H9 (cell line): ENCODE results near the gene SMARCD3. TPM values are rescaled to one million over a fixed set of nuclear protein-coding genes. Genes with fewer than 3 reads are reported as not detected.

ENCODE experiments used
- DNase-seq: peaks from one replicate; pipeline ENCODE4 v3.0.0-alpha.2; 2017
- H2AFZ ChIP-seq: one replicate; pipeline ENCODE4 v1.6.1; 2013; ENCODE audit warnings: mild to moderate bottlenecking, low read length, control low read depth, moderate library complexity
- H2AK5ac ChIP-seq: 2 replicates; pipeline ENCODE4 v1.6.1; 2013; ENCODE audit warnings: low read length, control low read depth, mixed read lengths; ENCODE audit not compliant: insufficient read length
- H2BK120ac ChIP-seq: one replicate; pipeline ENCODE4 v1.6.1; 2013; ENCODE audit warnings: low read depth, mild to moderate bottlenecking, low read length, control low read depth, inconsistent platforms; ENCODE audit not compliant: poor library complexity, severe bottlenecking
- H2BK12ac ChIP-seq: 2 replicates; pipeline ENCODE4 v1.6.1; 2013; ENCODE audit warnings: low read length, control low read depth, mixed read lengths, low read depth; ENCODE audit not compliant: insufficient read length
- H2BK15ac ChIP-seq: 2 replicates; pipeline ENCODE4 v1.6.1; 2013; ENCODE audit warnings: low read depth, low read length, control low read depth
- H2BK20ac ChIP-seq: one replicate; pipeline ENCODE4 v1.6.1; 2013; ENCODE audit warnings: low read depth, mild to moderate bottlenecking, low read length, control low read depth, inconsistent platforms; ENCODE audit not compliant: poor library complexity, severe bottlenecking
- H2BK5ac ChIP-seq: 2 replicates; pipeline ENCODE4 v1.6.1; 2013; ENCODE audit warnings: low read length, control low read depth, mixed read lengths; ENCODE audit not compliant: insufficient read length
- H3K14ac ChIP-seq: 2 replicates; pipeline ENCODE4 v1.6.1; 2013; ENCODE audit warnings: low read length, control low read depth; ENCODE audit not compliant: insufficient read depth
- H3K18ac ChIP-seq: 2 replicates; pipeline ENCODE4 v1.6.1; 2013; ENCODE audit warnings: low read depth, mild to moderate bottlenecking, mixed read lengths, low read length, control low read depth; ENCODE audit not compliant: insufficient read length
- H3K23ac ChIP-seq: 2 replicates; pipeline ENCODE4 v1.6.1; 2013; ENCODE audit warnings: low read length, control low read depth, mixed read lengths, low read depth; ENCODE audit not compliant: insufficient read length
- H3K23me2 ChIP-seq: 2 replicates; pipeline ENCODE4 v1.6.1; 2013; ENCODE audit warnings: low read depth, mild to moderate bottlenecking, mixed read lengths, low read length, control low read depth; ENCODE audit not compliant: insufficient read length, poor library complexity, severe bottlenecking
- H3K27ac ChIP-seq: 2 replicates; pipeline ENCODE4 v1.5.1; 2013; ENCODE audit warnings: low read length, control low read depth, mixed read lengths, low read depth; ENCODE audit not compliant: insufficient read length
- H3K27me3 ChIP-seq: 2 replicates; pipeline ENCODE4 v1.6.1; 2013; ENCODE audit warnings: low read length, control low read depth, inconsistent platforms; ENCODE audit not compliant: insufficient read depth
- H3K4ac ChIP-seq: 2 replicates; pipeline ENCODE4 v1.6.1; 2013; ENCODE audit warnings: low read depth, mild to moderate bottlenecking, control low read depth, inconsistent platforms, low read length, moderate library complexity
- H3K4me1 ChIP-seq: 2 replicates; pipeline ENCODE4 v1.6.1; 2013; ENCODE audit warnings: low read length, control low read depth, inconsistent platforms; ENCODE audit not compliant: insufficient read depth
- H3K4me2 ChIP-seq: 2 replicates; pipeline ENCODE4 v1.6.1; 2013; ENCODE audit warnings: low read length, control low read depth, mixed read lengths; ENCODE audit not compliant: insufficient read length, insufficient read depth
- H3K56ac ChIP-seq: 2 replicates; pipeline ENCODE4 v1.6.1; 2013; ENCODE audit warnings: low read depth, mild to moderate bottlenecking, mixed read lengths, low read length, control low read depth; ENCODE audit not compliant: insufficient read length
- H3K79me1 ChIP-seq: 2 replicates; pipeline ENCODE4 v1.6.1; 2013; ENCODE audit warnings: low read depth, mild to moderate bottlenecking, moderate library complexity, low read length, control low read depth, inconsistent platforms; ENCODE audit not compliant: insufficient read depth, poor library complexity, severe bottlenecking
- H3K79me2 ChIP-seq: 2 replicates; pipeline ENCODE4 v1.6.1; 2013; ENCODE audit warnings: low read length, control low read depth, inconsistent platforms; ENCODE audit not compliant: insufficient read depth
- H3K9ac ChIP-seq: 2 replicates; pipeline ENCODE4 v1.6.1; 2013; ENCODE audit warnings: low read length, control low read depth, mixed read lengths; ENCODE audit not compliant: insufficient read length; ENCODE audit errors: extremely low read depth
- H3K9me3 ChIP-seq: one replicate; pipeline ENCODE4 v1.6.1; 2013; ENCODE audit warnings: low read depth, low read length, inconsistent platforms; ENCODE audit not compliant: control insufficient read depth
- H3T11ph ChIP-seq: one replicate; pipeline ENCODE4 v1.6.1; 2013; ENCODE audit warnings: mild to moderate bottlenecking, low read length, control low read depth, inconsistent platforms
- H4K20me1 ChIP-seq: one replicate; pipeline ENCODE4 v1.6.1; 2013; ENCODE audit not compliant: control insufficient read depth, insufficient read length, insufficient read depth
- H4K5ac ChIP-seq: 2 replicates; pipeline ENCODE4 v1.6.1; 2013; ENCODE audit warnings: low read depth, mild to moderate bottlenecking, mixed read lengths, low read length, control low read depth; ENCODE audit not compliant: insufficient read length
- H4K8ac ChIP-seq: replicated peaks from 2 replicates; pipeline ENCODE4 v1.6.1; 2013; ENCODE audit warnings: low read length, control low read depth, mixed read lengths, low read depth; ENCODE audit not compliant: insufficient read length
- H4K91ac ChIP-seq: 2 replicates; pipeline ENCODE4 v1.6.1; 2013; ENCODE audit warnings: low read depth, mild to moderate bottlenecking, moderate library complexity, mixed read lengths, low read length, control low read depth; ENCODE audit not compliant: insufficient read length
- H3K27ac Mint-ChIP-seq, 3 experiments: 2 replicates in 2 of 3; 3 replicates in 1 of 3; pipeline ENCODE4 v1.8.0; 2020 to 2021; ENCODE audit warnings: mixed read lengths in 3 of 3, mild to moderate bottlenecking in 1 of 3, moderate library complexity in 1 of 3
- H3K27me3 Mint-ChIP-seq: 2 replicates; pipeline ENCODE4 v1.8.0; 2021; ENCODE audit warnings: low read depth, mild to moderate bottlenecking, moderate library complexity, mixed read lengths
- H3K36me3 Mint-ChIP-seq, 3 experiments: 2 replicates in 2 of 3; 3 replicates in 1 of 3; pipeline ENCODE4 v1.8.0; 2020 to 2021; ENCODE audit warnings: low read depth in 3 of 3, mixed read lengths in 3 of 3; ENCODE audit not compliant: insufficient read depth in 1 of 3
- H3K4me1 Mint-ChIP-seq, 2 experiments: 2 replicates each; pipeline ENCODE4 v1.8.0; 2020; ENCODE audit warnings: mixed read lengths in 2 of 2
- H3K4me3 Mint-ChIP-seq, 2 experiments: 2 replicates in 1 of 2; 3 replicates in 1 of 2; pipeline ENCODE4 v1.8.0; 2020 to 2021; ENCODE audit warnings: mild to moderate bottlenecking in 2 of 2, mixed read lengths in 2 of 2, moderate library complexity in 1 of 2
- H3K9me3 Mint-ChIP-seq, 2 experiments: 2 replicates in 1 of 2; 3 replicates in 1 of 2; pipeline ENCODE4 v1.8.0; 2020; ENCODE audit warnings: mild to moderate bottlenecking in 2 of 2, mixed read lengths in 2 of 2, moderate library complexity in 1 of 2
- WGBS: extraction: QIAGEN DNeasy Blood & Tissue Kit; methylation state at CpG from one replicate; pipeline ENCODE4 v1.1.7; 2013; ENCODE audit warnings: missing lambda C conversion rate, low lambda C conversion rate, mixed read lengths; ENCODE audit not compliant: insufficient read length; ENCODE audit errors: extremely low coverage; 5-methylcytosine and 5-hydroxymethylcytosine counted together
- total RNA-seq: library from RNA; stranded (reverse); gene quantifications from 2 replicates; pipeline ENCODE4 v1.2.1, GENCODE V29; 2021
- TF ChIP-seq, protein P1 (sequence below): fragments of 200-600 bp; sonication (generic); conservative IDR thresholded peaks from 3 replicates; pipeline ENCODE4 v1.8.0; 2021; ENCODE audit warnings: antibody characterized with exemption, mild to moderate bottlenecking

Gene SMARCD3
- total RNA-seq, 1 experiment from 2014 or later: 5.0 TPM

GRCh38 chr7:151225948-151226510 is 22.5 kb downstream of the SMARCD3 start:
- H3K14ac ChIP-seq: no peak overlapping the region
- H3K27ac Mint-ChIP-seq: no peak overlapping the region
- H2BK20ac ChIP-seq: no peak overlapping the region
- peak overlapping the region; percentile 76 for H3K4me2 ChIP-seq
- H3K4me3 Mint-ChIP-seq: peak overlapping the region; percentile 97 to 98
- peaks cover 7% of the 10 kb centered on the region for H3K23me2 ChIP-seq
- peaks cover 3% of the 10 kb centered on the region; the same call in 1 of the 2 replicates for H3K79me2 ChIP-seq
- H3K9ac ChIP-seq: peak overlapping the region; percentile 52
- H3K56ac ChIP-seq: no peak overlapping the region
- H2AK5ac ChIP-seq: no peak overlapping the region
- H3K9me3 Mint-ChIP-seq: no peaks in the 10 kb centered on the region
- no peak overlapping the region for H2BK12ac ChIP-seq
- no peaks in the 10 kb centered on the region for H3K27me3 ChIP-seq
- WGBS: no CpG with 5 or more reads among the region's 8 CpGs
- H3K27me3 Mint-ChIP-seq: no peaks in the 10 kb centered on the region; the same call in 1 of the 2 replicates
- no peak overlapping the region for H2BK5ac ChIP-seq
- H2AFZ ChIP-seq: no peak overlapping the region
- H3K79me1 ChIP-seq: no peaks in the 10 kb centered on the region
- no peak overlapping the region for H2BK15ac ChIP-seq
- DNase-seq: no peak
- H4K8ac ChIP-seq: no peak overlapping the region
- TF ChIP-seq, protein P1, sequence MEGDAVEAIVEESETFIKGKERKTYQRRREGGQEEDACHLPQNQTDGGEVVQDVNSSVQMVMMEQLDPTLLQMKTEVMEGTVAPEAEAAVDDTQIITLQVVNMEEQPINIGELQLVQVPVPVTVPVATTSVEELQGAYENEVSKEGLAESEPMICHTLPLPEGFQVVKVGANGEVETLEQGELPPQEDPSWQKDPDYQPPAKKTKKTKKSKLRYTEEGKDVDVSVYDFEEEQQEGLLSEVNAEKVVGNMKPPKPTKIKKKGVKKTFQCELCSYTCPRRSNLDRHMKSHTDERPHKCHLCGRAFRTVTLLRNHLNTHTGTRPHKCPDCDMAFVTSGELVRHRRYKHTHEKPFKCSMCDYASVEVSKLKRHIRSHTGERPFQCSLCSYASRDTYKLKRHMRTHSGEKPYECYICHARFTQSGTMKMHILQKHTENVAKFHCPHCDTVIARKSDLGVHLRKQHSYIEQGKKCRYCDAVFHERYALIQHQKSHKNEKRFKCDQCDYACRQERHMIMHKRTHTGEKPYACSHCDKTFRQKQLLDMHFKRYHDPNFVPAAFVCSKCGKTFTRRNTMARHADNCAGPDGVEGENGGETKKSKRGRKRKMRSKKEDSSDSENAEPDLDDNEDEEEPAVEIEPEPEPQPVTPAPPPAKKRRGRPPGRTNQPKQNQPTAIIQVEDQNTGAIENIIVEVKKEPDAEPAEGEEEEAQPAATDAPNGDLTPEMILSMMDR: no peak
- H2BK120ac ChIP-seq: no peak overlapping the region
- H3K36me3 Mint-ChIP-seq: peaks cover 28 to 50% (median 39%) of the 10 kb centered on the region in 3 experiments; a peak in 6 of 7 replicates
- H3K23ac ChIP-seq: no peak overlapping the region
- H4K20me1 ChIP-seq: no peaks in the 10 kb centered on the region
- H3K4me1 ChIP-seq: no peaks in the 10 kb centered on the region; the same call in 1 of the 2 replicates
- no peak overlapping the region for H3K18ac ChIP-seq
- no peak overlapping the region for H3K4ac ChIP-seq
- H3T11ph ChIP-seq: no peak overlapping the region
- no peak overlapping the region for H4K91ac ChIP-seq
- H3K9me3 ChIP-seq: no peaks in the 10 kb centered on the region
- H3K4me1 Mint-ChIP-seq: peaks cover 23 to 26% of the 10 kb centered on the region in 2 experiments
- no peak overlapping the region for H4K5ac ChIP-seq
- no peak overlapping the region for H3K27ac ChIP-seq
